ENCODE results near the gene CALM3. TPM values are rescaled to one million over a fixed set of nuclear protein-coding genes. Genes with fewer than 3 reads are reported as not detected.

CALM3 gene
- polyA plus RNA-seq (2013, experiment 1 of 2) = 253 TPM
- 257 TPM for polyA plus RNA-seq (2013, experiment 2 of 2)

- peak within 1 kb of the TSS; percentile 85 for H3K4me2 ChIP-seq (ENCODE audit: low read length, poor library complexity, severe bottlenecking)
- no peak for DNase-seq
- peak within 1 kb of the TSS; percentile 99 for H4K91ac ChIP-seq (ENCODE audit: low read length)
- H2BK15ac ChIP-seq (ENCODE audit: low read depth, poor library complexity, severe bottlenecking) = peak within 1 kb of the TSS; percentile 82
- H2AFZ ChIP-seq (ENCODE audit: low read depth, low read length) = peak within 1 kb of the TSS; percentile 98
- H3K27me3 ChIP-seq (ENCODE audit: control insufficient read depth in 1 of 2, insufficient read depth in 1 of 2, low read length in 2 of 2) = no peaks in the 10 kb centered on the region
- H2BK12ac ChIP-seq (ENCODE audit: low read length in 2 of 2) = peak within 1 kb of the TSS; percentile 91 to 100
- peak within 1 kb of the TSS; percentile 95 to 100 for H3K4ac ChIP-seq (ENCODE audit: low read depth in 1 of 2, low read length in 2 of 2)
- H3K18ac ChIP-seq (ENCODE audit: low read depth in 1 of 2, low read length in 2 of 2) = peak within 1 kb of the TSS; percentile 99
- peak within 1 kb of the TSS; percentile 38 to 99 for H3K23ac ChIP-seq (ENCODE audit: low read length in 2 of 2)
- H3K4me1 ChIP-seq (ENCODE audit: control insufficient read depth, insufficient read depth, low read depth, low read length) = peaks cover 26% of the 10 kb centered on the region
- H3K27ac ChIP-seq (ENCODE audit: low read length, poor library complexity, severe bottlenecking) = peak within 1 kb of the TSS; percentile 100
- peaks cover 12 to 23% of the 10 kb centered on the region in 2 experiments for H3K36me3 ChIP-seq (ENCODE audit: control insufficient read depth in 1 of 2, insufficient read depth in 2 of 2, low read depth in 1 of 2, low read length in 2 of 2)
- peak within 1 kb of the TSS; percentile 91 for H2BK120ac ChIP-seq (ENCODE audit: low read depth, low read length)
- H3K79me1 ChIP-seq (replicated peaks; ENCODE audit: low read length, poor library complexity, severe bottlenecking) = peaks cover 11% of the 10 kb centered on the region
- H2BK5ac ChIP-seq (ENCODE audit: low read depth, low read length, poor library complexity, severe bottlenecking) = peak within 1 kb of the TSS; percentile 98
- peak within 1 kb of the TSS; percentile 100 for H3K9ac ChIP-seq (ENCODE audit: low read length)
- WGBS = 1% methylated on average over 48 of the region's 51 CpGs
- H3K14ac ChIP-seq (ENCODE audit: low read length in 2 of 2) = peak within 1 kb of the TSS; percentile 29 to 99
- H3K9me3 ChIP-seq (ENCODE audit: control insufficient read depth, low read length) = no peaks in the 10 kb centered on the region
- H4K8ac ChIP-seq (ENCODE audit: low read length) = peak within 1 kb of the TSS; percentile 99
- H3K4me3 ChIP-seq (ENCODE audit: insufficient read depth in 1 of 2, low read depth in 1 of 2, low read length in 2 of 2) = peak within 1 kb of the TSS; percentile 94 to 98
- peak within 1 kb of the TSS; percentile 93 for H2AK5ac ChIP-seq (ENCODE audit: low read length, severe bottlenecking)
These were observed at the start of gene CALM3 for GRCh38 chr19:46601318-46602224. Gene CALM3, plus strand, starts transcription at chr19:46601330. Its CDS starts 105 bp downstream, at chr19:46601435.

- Histone ChIP-seq H4K91ac (ENCODE audit: low read length) (no peak overlapping the region), H3K4ac (ENCODE audit: low read depth in 1 of 2, low read length in 2 of 2) (no peak overlapping the region), H3K14ac (ENCODE audit: low read length in 2 of 2) (no peak overlapping the region), H2AK5ac (ENCODE audit: low read length, severe bottlenecking) (no peak overlapping the region), H2BK120ac (ENCODE audit: low read depth, low read length) (no peak overlapping the region), H2BK5ac (ENCODE audit: low read depth, low read length, poor library complexity, severe bottlenecking) (no peak overlapping the region), H2AFZ (ENCODE audit: low read depth, low read length) (no peak overlapping the region), H3K4me2 (ENCODE audit: low read length, poor library complexity, severe bottlenecking) (no peak overlapping the region), H2BK12ac (ENCODE audit: low read length in 2 of 2) (no peak overlapping the region), H4K8ac (ENCODE audit: low read length) (no peak overlapping the region), H3K9me3 (ENCODE audit: control insufficient read depth, low read length) (peaks cover 48% of the 10 kb centered on the region), H3K18ac (ENCODE audit: low read depth in 1 of 2, low read length in 2 of 2) (no peak overlapping the region), H3K4me1 (ENCODE audit: control insufficient read depth, insufficient read depth, low read depth, low read length) (no peaks in the 10 kb centered on the region), H2BK15ac (ENCODE audit: low read depth, poor library complexity, severe bottlenecking) (no peak overlapping the region), H3K4me3 (ENCODE audit: insufficient read depth in 1 of 2, low read depth in 1 of 2, low read length in 2 of 2) (no peak overlapping the region), H3K27me3 (ENCODE audit: control insufficient read depth in 1 of 2, insufficient read depth in 1 of 2, low read length in 2 of 2) (peaks cover 0 to 9% of the 10 kb centered on the region in 2 experiments), H3K9ac (ENCODE audit: low read length) (no peak overlapping the region), H3K23ac (ENCODE audit: low read length in 2 of 2) (no peak overlapping the region), H3K27ac (ENCODE audit: low read length, poor library complexity, severe bottlenecking) (no peak overlapping the region), H3K36me3 (ENCODE audit: control insufficient read depth in 1 of 2, insufficient read depth in 2 of 2, low read depth in 1 of 2, low read length in 2 of 2) (no peaks in the 10 kb centered on the region), H3K79me1 (replicated peaks; ENCODE audit: low read length, poor library complexity, severe bottlenecking) (no peaks in the 10 kb centered on the region)
- WGBS = no CpG with 5 or more reads among the region's 1 CpG
- DNase-seq = no peak
These were observed 48.2 kb upstream of the CALM3 start for GRCh38 chr19:46552891-46553290.

- Histone ChIP-seq H3K4me3 (ENCODE audit: insufficient read depth in 1 of 2, low read depth in 1 of 2, low read length in 2 of 2) (no peak overlapping the region), H3K23ac (ENCODE audit: low read length in 2 of 2) (no peak overlapping the region), H3K4me1 (ENCODE audit: control insufficient read depth, insufficient read depth, low read depth, low read length) (no peaks in the 10 kb centered on the region), H3K79me1 (replicated peaks; ENCODE audit: low read length, poor library complexity, severe bottlenecking) (no peaks in the 10 kb centered on the region), H2BK5ac (ENCODE audit: low read depth, low read length, poor library complexity, severe bottlenecking) (no peak overlapping the region), H4K8ac (ENCODE audit: low read length) (no peak overlapping the region), H2BK120ac (ENCODE audit: low read depth, low read length) (no peak overlapping the region), H3K14ac (ENCODE audit: low read length in 2 of 2) (no peak overlapping the region), H2AFZ (ENCODE audit: low read depth, low read length) (no peak overlapping the region), H3K36me3 (ENCODE audit: control insufficient read depth in 1 of 2, insufficient read depth in 2 of 2, low read depth in 1 of 2, low read length in 2 of 2) (no peaks in the 10 kb centered on the region), H3K18ac (ENCODE audit: low read depth in 1 of 2, low read length in 2 of 2) (no peak overlapping the region), H3K27ac (ENCODE audit: low read length, poor library complexity, severe bottlenecking) (no peak overlapping the region), H3K27me3 (ENCODE audit: control insufficient read depth in 1 of 2, insufficient read depth in 1 of 2, low read length in 2 of 2) (peaks cover 0 to 4% of the 10 kb centered on the region in 2 experiments), H2AK5ac (ENCODE audit: low read length, severe bottlenecking) (no peak overlapping the region), H3K4me2 (ENCODE audit: low read length, poor library complexity, severe bottlenecking) (no peak overlapping the region), H2BK12ac (ENCODE audit: low read length in 2 of 2) (no peak overlapping the region), H3K9me3 (ENCODE audit: control insufficient read depth, low read length) (peaks cover 54% of the 10 kb centered on the region), H2BK15ac (ENCODE audit: low read depth, poor library complexity, severe bottlenecking) (no peak overlapping the region), H3K9ac (ENCODE audit: low read length) (no peak overlapping the region), H3K4ac (ENCODE audit: low read depth in 1 of 2, low read length in 2 of 2) (no peak overlapping the region), H4K91ac (ENCODE audit: low read length) (no peak overlapping the region)
- no CpG with 5 or more reads among the region's 1 CpG for WGBS
- no peak for DNase-seq
These were observed 47.0 kb upstream of the CALM3 start for GRCh38 chr19:46554161-46554560.

- Histone ChIP-seq H2BK5ac (ENCODE audit: low read depth, low read length, poor library complexity, severe bottlenecking) (no peak overlapping the region), H2AK5ac (ENCODE audit: low read length, severe bottlenecking) (no peak overlapping the region), H3K9ac (ENCODE audit: low read length) (no peak overlapping the region), H3K4me2 (ENCODE audit: low read length, poor library complexity, severe bottlenecking) (no peak overlapping the region), H3K14ac (ENCODE audit: low read length in 2 of 2) (no peak overlapping the region), H3K79me1 (replicated peaks; ENCODE audit: low read length, poor library complexity, severe bottlenecking) (no peaks in the 10 kb centered on the region), H2BK120ac (ENCODE audit: low read depth, low read length) (no peak overlapping the region), H3K27ac (ENCODE audit: low read length, poor library complexity, severe bottlenecking) (no peak overlapping the region), H3K18ac (ENCODE audit: low read depth in 1 of 2, low read length in 2 of 2) (no peak overlapping the region), H3K4ac (ENCODE audit: low read depth in 1 of 2, low read length in 2 of 2) (no peak overlapping the region), H2BK12ac (ENCODE audit: low read length in 2 of 2) (no peak overlapping the region), H3K4me1 (ENCODE audit: control insufficient read depth, insufficient read depth, low read depth, low read length) (no peaks in the 10 kb centered on the region), H3K36me3 (ENCODE audit: control insufficient read depth in 1 of 2, insufficient read depth in 2 of 2, low read depth in 1 of 2, low read length in 2 of 2) (no peaks in the 10 kb centered on the region), H4K91ac (ENCODE audit: low read length) (no peak overlapping the region), H3K9me3 (ENCODE audit: control insufficient read depth, low read length) (peaks cover 38% of the 10 kb centered on the region), H2AFZ (ENCODE audit: low read depth, low read length) (no peak overlapping the region), H4K8ac (ENCODE audit: low read length) (no peak overlapping the region), H3K23ac (ENCODE audit: low read length in 2 of 2) (no peak overlapping the region), H3K27me3 (ENCODE audit: control insufficient read depth in 1 of 2, insufficient read depth in 1 of 2, low read length in 2 of 2) (peaks cover 0 to 4% of the 10 kb centered on the region in 2 experiments), H2BK15ac (ENCODE audit: low read depth, poor library complexity, severe bottlenecking) (no peak overlapping the region), H3K4me3 (ENCODE audit: insufficient read depth in 1 of 2, low read depth in 1 of 2, low read length in 2 of 2) (no peak overlapping the region)
- WGBS = 100% methylated on average over 1 of the region's 2 CpGs
- DNase-seq = no peak
These were observed 45.4 kb upstream of the CALM3 start for GRCh38 chr19:46555628-46556280.
